Keratinocyte (primary cell): ENCODE measurements around the gene KDM4B.

Source experiments
- CTCF ChIP-seq, 3 experiments: IDR thresholded peaks in 1 of 3; conservative IDR thresholded peaks in 1 of 3; optimal IDR thresholded peaks in 1 of 3; 2 replicates in 2 of 3; 3 replicates in 1 of 3; pipeline versions ENCODE3 to v1.5.1; 2011; ENCODE audit warnings: low read length in 3 of 3, mild to moderate bottlenecking in 3 of 3, moderate library complexity in 2 of 3, control low read depth in 1 of 3, inconsistent platforms in 1 of 3; ENCODE audit not compliant: insufficient read depth in 2 of 3; ENCODE audit errors: extremely low read depth in 1 of 3
- EZH2 ChIP-seq: IDR thresholded peaks from one replicate; pipeline ENCODE4 v1.6.1; 2012; ENCODE audit warnings: inconsistent platforms, mild to moderate bottlenecking, low read length, moderate library complexity

GRCh38 chr19:5063873-5064645 is 95.1 kb downstream of the KDM4B start:
- TF ChIP-seq CTCF (optimal IDR thresholded peaks at IDR 0.05 in 1 of 3, IDR thresholded peaks at IDR 0.05 in 1 of 3, conservative IDR thresholded peaks at IDR 0.05 in 1 of 3; ENCODE audit: extremely low read depth in 1 of 3, insufficient read depth in 2 of 3, low read length in 3 of 3) (no peak), EZH2 (no peak)
